T-helper 9 cell (primary cell): Measurements from ENCODE around the gene POLL.
"Not testable (repeated sequence)": the region's sequence is repeated elsewhere in the genome, so short reads cannot be mapped to it uniquely, and the experiment has no call there.

Source experiments
- DNase-seq: peaks from one replicate; pipeline ENCODE4 v3.0.0-alpha.2; 2020

POLL gene

GRCh38 chr10:101611096-101611905 is 23.2 kb upstream of the POLL start:
- DNase-seq = no peak

GRCh38 chr10:101609481-101609880 is 21.4 kb upstream of the POLL start:
- no peak for DNase-seq

GRCh38 chr10:101607124-101607523 is 19.1 kb upstream of the POLL start:
- no peak for DNase-seq

GRCh38 chr10:101602761-101603398 is 14.8 kb upstream of the POLL start:
- peak; percentile 41 for DNase-seq

- no peak for DNase-seq
These were observed 13.5 kb upstream of the POLL start for GRCh38 chr10:101601541-101601940.

- no peak for DNase-seq
These were observed 9.2 kb upstream of the POLL start for GRCh38 chr10:101597091-101597900.

- DNase-seq = no peak
These were observed 7.8 kb upstream of the POLL start for GRCh38 chr10:101595591-101596433.

- not testable (repeated sequence) for DNase-seq
These were observed 5.3 kb upstream of the POLL start for GRCh38 chr10:101593331-101593730.

- DNase-seq = no peak
These were observed 822 bp upstream of the POLL start for GRCh38 chr10:101588879-101589278.

- no peak for DNase-seq
These were observed 2.2 kb downstream of the POLL start for GRCh38 chr10:101585841-101586240.

- DNase-seq = no peak
These were observed 7.3 kb downstream of the POLL start for GRCh38 chr10:101580486-101581399.

- DNase-seq = no peak
These were observed 8.6 kb downstream of the POLL start for GRCh38 chr10:101579516-101579870.

- DNase-seq = no peak
These were observed 9.1 kb downstream of the POLL start for GRCh38 chr10:101578803-101579515.

GRCh38 chr10:101578192-101578591 is 9.9 kb downstream of the POLL start:
- no peak for DNase-seq

- no peak for DNase-seq
These were observed 10.8 kb downstream of the POLL start for GRCh38 chr10:101577121-101577871.

GRCh38 chr10:101576211-101576863 is 11.7 kb downstream of the POLL start:
- no peak for DNase-seq

GRCh38 chr10:101575580-101576210 is 12.4 kb downstream of the POLL start:
- DNase-seq = no peak

GRCh38 chr10:101575091-101575490 is 13.0 kb downstream of the POLL start:
- no peak for DNase-seq
